ENCODE measurements around the gene ZNF444. TPM values are rescaled to one million over a fixed set of nuclear protein-coding genes. Genes with fewer than 3 reads are reported as not detected.

The ZNF444 gene
- total and polyA plus RNA-seq, 10 donors, result 17.0 to 35.1 (median 22.8) TPM

- no peaks in the 10 kb centered on the region for H3K27me3 ChIP-seq (replicated peaks in 1 of 7)
- TF ChIP-seq CTCF (IDR thresholded peaks at IDR 0.05 in 8 of 11, conservative IDR thresholded peaks at IDR 0.05 in 3 of 11) (no peak), POLR2AphosphoS5 (IDR thresholded peaks at IDR 0.05) (peak; percentile 77 to 82 (median 78))
Observed at GRCh38 chr19:56111601-56112312, 29.3 kb upstream of the ZNF444 start.

GRCh38 chr19:56112313-56112709, 28.8 kb upstream of the ZNF444 start:
- H3K36me3 ChIP-seq, result peaks cover 0 to 24% (median 0%) of the 10 kb centered on the region in 6 donors
- no peak for TF ChIP-seq POLR2A (IDR thresholded peaks at IDR 0.05)
- TF ChIP-seq CTCF (IDR thresholded peaks at IDR 0.05 in 8 of 11, conservative IDR thresholded peaks at IDR 0.05 in 3 of 11), result no peak
- no peak for TF ChIP-seq POLR2AphosphoS5 (IDR thresholded peaks at IDR 0.05)
- DNase-seq, result no peak
- peaks cover 78 to 100% (median 98%) of the 10 kb centered on the region in 6 donors for H3K4me1 ChIP-seq
- intact Hi-C loops (cut with DNase I; ENCODE audit: low total_unique reads), result no loop called here
- H3K9me3 ChIP-seq, result no peaks in the 10 kb centered on the region
- 18 to 35% (median 23%) methylated on average over 10 of the region's 10 CpGs for WGBS, 5 donors
- H3K4me3 ChIP-seq, result peak overlapping the region in 5 of 8 donors; percentile 10 to 60 (median 16)
- H3K27ac ChIP-seq, result peak overlapping the region; percentile 42 to 100 (median 84)
- no peaks in the 10 kb centered on the region for H3K27me3 ChIP-seq (replicated peaks in 1 of 7)

More at GRCh38 chr19:56111601-56112312, 29.3 kb upstream of the ZNF444 start:
- Histone ChIP-seq H3K4me3 (peak overlapping the region in 5 of 8 donors; percentile 10 to 60 (median 16)), H3K9me3 (no peaks in the 10 kb centered on the region), H3K27ac (peak overlapping the region; percentile 34 to 100 (median 84)), H3K4me1 (peaks cover 75 to 100% (median 98%) of the 10 kb centered on the region in 6 donors), H3K36me3 (peaks cover 0 to 28% (median under 1%) of the 10 kb centered on the region in 6 donors)
- WGBS, 5 donors, result 21 to 38% (median 26%) methylated on average over 17 to 24 of the region's 24 CpGs
- intact Hi-C loops (cut with DNase I; ENCODE audit: low total_unique reads), result no loop called here
- DNase-seq, result peak; percentile 94

GRCh38 chr19:56113074-56113632, 27.9 kb upstream of the ZNF444 start:
- H3K9me3 ChIP-seq, result no peaks in the 10 kb centered on the region
- TF ChIP-seq CTCF (IDR thresholded peaks at IDR 0.05 in 8 of 11, conservative IDR thresholded peaks at IDR 0.05 in 3 of 11), result peak in 1 of 11 experiments; percentile 14
- TF ChIP-seq POLR2A (IDR thresholded peaks at IDR 0.05), result no peak
- peak in 1 of 3 donors; percentile 35 for TF ChIP-seq POLR2AphosphoS5 (IDR thresholded peaks at IDR 0.05)
- H3K27ac ChIP-seq, result peak overlapping the region; percentile 42 to 100 (median 84)
- no peaks in the 10 kb centered on the region for H3K27me3 ChIP-seq (replicated peaks in 1 of 7)
- intact Hi-C loops (cut with DNase I; ENCODE audit: low total_unique reads), result no loop called here
- WGBS, 5 donors, result 28 to 52% (median 36%) methylated on average over 20 of the region's 20 CpGs
- H3K4me1 ChIP-seq, result peaks cover 84 to 100% (median 98%) of the 10 kb centered on the region in 6 donors
- H3K4me3 ChIP-seq, result peak overlapping the region in 1 of 8 donors; percentile 60
- H3K36me3 ChIP-seq, result peaks cover 0 to 26% (median 0%) of the 10 kb centered on the region in 6 donors
- DNase-seq, result no peak
